Measurements from ENCODE around the gene GPX3. TPM values are rescaled to one million over a fixed set of nuclear protein-coding genes. Genes with fewer than 3 reads are reported as not detected.

The GPX3 gene, protein sequence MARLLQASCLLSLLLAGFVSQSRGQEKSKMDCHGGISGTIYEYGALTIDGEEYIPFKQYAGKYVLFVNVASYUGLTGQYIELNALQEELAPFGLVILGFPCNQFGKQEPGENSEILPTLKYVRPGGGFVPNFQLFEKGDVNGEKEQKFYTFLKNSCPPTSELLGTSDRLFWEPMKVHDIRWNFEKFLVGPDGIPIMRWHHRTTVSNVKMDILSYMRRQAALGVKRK
- total RNA-seq (1,000 to 10,000 TPM in 3 of 9 donors, 100 to 1,000 TPM in 5, 10 to 100 TPM in 1; 51.1 to 1,751 (median 398) TPM), polyA plus RNA-seq (1,000 to 10,000 TPM in 2 of 3 donors, 100 to 1,000 TPM in 1; 365 to 1,619 (median 1,026) TPM)
- long read RNA-seq, donor 1, transcript GPX3-201 (5 exons, 1,636 nt) = major isoform, 12 of 13 reads
- long read RNA-seq, donor 1, partial matches to known transcripts = 0 of 13 reads
- long read RNA-seq, donor 1, other reads (novel, unspliced or antisense) = 0 of 13 reads
- long read RNA-seq, donor 2, transcript GPX3-201 (5 exons, 1,636 nt) = major isoform, 8 of 8 reads
- long read RNA-seq, donor 2, partial matches to known transcripts = 0 of 8 reads
- long read RNA-seq, donor 2, other reads (novel, unspliced or antisense) = 0 of 8 reads
- long read RNA-seq, donor 3, transcript GPX3-201 (5 exons, 1,636 nt) = major isoform, 15 of 15 reads
- long read RNA-seq, donor 3, partial matches to known transcripts = 0 of 15 reads
- long read RNA-seq, donor 3, other reads (novel, unspliced or antisense) = 0 of 15 reads
- long read RNA-seq, donor 4, transcript GPX3-209 (6 exons, 1,478 nt) = minor isoform, 17 of 413 reads
- long read RNA-seq, donor 4, transcript GPX3-201 (5 exons, 1,636 nt) = major isoform, 373 of 413 reads
- long read RNA-seq, donor 4, partial matches to known transcripts = 13 of 413 reads
- long read RNA-seq, donor 4, other reads (novel, unspliced or antisense) = 9 of 413 reads
- long read RNA-seq, donor 5, transcript GPX3-201 (5 exons, 1,636 nt) = major isoform, 627 of 691 reads
- long read RNA-seq, donor 5, transcript GPX3-209 (6 exons, 1,478 nt) = minor isoform, 16 of 691 reads
- long read RNA-seq, donor 5, partial matches to known transcripts = 7 of 691 reads
- long read RNA-seq, donor 5, other reads (novel, unspliced or antisense) = 41 of 691 reads
- long read RNA-seq, donor 6, transcript GPX3-201 (5 exons, 1,636 nt) = major isoform, 341 of 383 reads
- long read RNA-seq, donor 6, transcript GPX3-209 (6 exons, 1,478 nt) = minor isoform, 7 of 383 reads
- long read RNA-seq, donor 6, partial matches to known transcripts = 7 of 383 reads
- long read RNA-seq, donor 6, other reads (novel, unspliced or antisense) = 28 of 383 reads
- long read RNA-seq, donor 7, transcript GPX3-201 (5 exons, 1,636 nt) = major isoform, 21 of 21 reads
- long read RNA-seq, donor 7, partial matches to known transcripts = 0 of 21 reads
- long read RNA-seq, donor 7, other reads (novel, unspliced or antisense) = 0 of 21 reads
- long read RNA-seq, donor 8, transcript GPX3-201 (5 exons, 1,636 nt) = major isoform, 30 of 30 reads
- long read RNA-seq, donor 8, partial matches to known transcripts = 0 of 30 reads
- long read RNA-seq, donor 8, other reads (novel, unspliced or antisense) = 0 of 30 reads
- long read RNA-seq, donor 9, transcript GPX3-201 (5 exons, 1,636 nt) = major isoform, 28 of 28 reads
- long read RNA-seq, donor 9, partial matches to known transcripts = 0 of 28 reads
- long read RNA-seq, donor 9, other reads (novel, unspliced or antisense) = 0 of 28 reads
- long read RNA-seq, donor 10, transcript GPX3-201 (5 exons, 1,636 nt) = major isoform, 10 of 10 reads
- long read RNA-seq, donor 10, partial matches to known transcripts = 0 of 10 reads
- long read RNA-seq, donor 10, other reads (novel, unspliced or antisense) = 0 of 10 reads

DNA sequence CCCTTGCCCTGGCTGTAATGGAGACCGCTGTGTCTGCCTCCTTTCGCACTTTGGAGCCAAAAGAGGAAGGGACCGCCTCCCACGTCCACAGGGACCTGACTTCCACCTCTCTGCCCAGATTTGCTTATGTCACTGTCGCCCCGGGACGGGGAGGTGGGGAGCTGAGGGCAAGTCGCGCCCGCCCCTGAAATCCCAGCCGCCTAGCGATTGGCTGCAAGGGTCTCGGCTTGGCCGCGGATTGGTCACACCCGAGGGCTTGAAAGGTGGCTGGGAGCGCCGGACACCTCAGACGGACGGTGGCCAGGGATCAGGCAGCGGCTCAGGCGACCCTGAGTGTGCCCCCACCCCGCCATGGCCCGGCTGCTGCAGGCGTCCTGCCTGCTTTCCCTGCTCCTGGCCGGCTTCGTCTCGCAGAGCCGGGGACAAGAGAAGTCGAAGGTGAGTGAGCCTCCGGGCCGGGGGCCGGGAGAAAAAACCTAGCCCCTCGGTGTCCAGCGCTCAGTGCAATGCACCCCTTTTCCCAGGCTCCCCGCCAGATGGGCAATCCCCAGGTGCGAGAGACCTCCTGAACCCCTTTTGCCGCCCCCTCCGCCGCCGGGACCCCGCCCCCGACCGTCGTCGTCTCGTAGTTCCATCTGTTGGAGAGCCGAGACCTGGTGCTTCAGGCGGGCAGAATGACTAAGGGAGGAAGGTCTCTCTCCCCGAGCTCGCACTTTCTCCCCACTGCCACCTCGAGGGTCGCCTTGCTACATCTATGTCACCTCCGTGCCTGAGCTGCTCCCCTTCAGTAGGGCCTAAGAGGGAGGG lies at the start of gene GPX3:
Gene GPX3 (plus strand): TSS at position 288 of the 807 bp plus-strand sequence. CDS start 64 bp downstream, at position 352.
- Histone ChIP-seq H3K27ac (peak within 1 kb of the TSS in 4 of 5 donors; percentile 34 to 86 (median 60)), H3K4me1 (replicated peaks in 1 of 2) (peaks cover 26 to 36% of the 10 kb centered on the region in 2 donors), H3K36me3 (replicated peaks in 1 of 2) (no peaks in the 10 kb centered on the region), H3K4me3 (peak within 1 kb of the TSS in 3 of 4 donors; percentile 23 to 80 (median 55)), H3K9me3 (replicated peaks in 1 of 3) (no peaks in the 10 kb centered on the region), H3K27me3 (no peaks in the 10 kb centered on the region)
- intact Hi-C loops (cut with DNase I) = no loop called here
- peak; percentile 86 to 96 (median 91) for DNase-seq
- TF ChIP-seq CTCF (IDR thresholded peaks at IDR 0.05) (no peak), POLR2A (IDR thresholded peaks at IDR 0.05) (peak; percentile 65 to 85)
- 1 to 5% (median 3%) methylated on average over 24 to 54 of the region's 54 CpGs for WGBS, 4 donors

DNA sequence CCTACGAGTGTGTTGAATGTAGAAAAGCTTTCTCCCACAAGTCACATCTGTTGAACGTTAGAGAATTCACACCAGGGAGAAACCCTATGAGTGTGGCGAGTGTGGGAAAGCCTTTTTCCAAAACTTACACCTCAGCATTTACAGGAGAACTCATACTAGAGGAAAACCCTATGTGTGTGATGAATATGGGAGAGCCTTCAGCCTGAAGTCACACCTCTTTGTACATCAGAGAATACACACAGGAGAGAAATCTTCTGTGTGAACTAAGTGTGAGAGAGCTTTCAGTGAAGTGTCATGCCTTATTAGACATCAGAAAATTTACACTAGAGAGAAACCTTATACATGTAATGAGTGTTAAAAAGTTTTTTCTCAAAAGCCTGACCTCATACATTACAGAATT lies 41.8 kb upstream of the GPX3 start:
- Histone ChIP-seq H3K27me3 (no peaks in the 10 kb centered on the region), H3K9me3 (replicated peaks in 1 of 3) (peaks cover 0 to 5% (median 0%) of the 10 kb centered on the region in 3 donors), H3K4me1 (replicated peaks in 1 of 2) (no peaks in the 10 kb centered on the region), H3K36me3 (replicated peaks in 1 of 2) (no peaks in the 10 kb centered on the region), H3K4me3 (no peak overlapping the region), H3K27ac (no peak overlapping the region)
- no peak for TF ChIP-seq POLR2A (IDR thresholded peaks at IDR 0.05)
- TF ChIP-seq CTCF (IDR thresholded peaks at IDR 0.05) = no peak
- 29 to 63% (median 50%) methylated on average over 3 of the region's 3 CpGs for WGBS, 4 donors
- DNase-seq = no peak
- intact Hi-C loops (cut with DNase I) = no loop called here

DNA sequence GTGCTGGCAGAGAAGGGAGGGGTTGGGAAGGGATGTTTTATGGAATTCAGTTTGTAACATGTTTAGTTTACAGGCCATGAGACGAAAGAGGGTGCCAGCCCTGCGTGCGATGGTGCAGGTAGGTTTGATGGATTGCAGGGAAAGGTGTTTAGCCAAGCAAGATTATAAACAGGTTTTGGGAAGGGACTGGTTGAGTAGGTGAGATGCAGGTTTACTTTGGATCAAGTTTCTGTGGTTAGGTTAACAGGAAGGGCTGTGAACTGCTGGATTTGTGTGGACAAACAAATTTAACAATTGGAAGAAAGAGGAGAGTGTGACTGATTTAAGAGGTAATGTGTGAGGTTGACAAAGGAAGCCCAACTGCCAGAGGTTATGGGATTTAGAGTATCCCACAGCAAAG lies 32.6 kb upstream of the GPX3 start:
- Histone ChIP-seq H3K9me3 (replicated peaks in 1 of 3) (no peaks in the 10 kb centered on the region), H3K4me3 (no peak overlapping the region), H3K27ac (no peak overlapping the region), H3K27me3 (no peaks in the 10 kb centered on the region), H3K4me1 (replicated peaks in 1 of 2) (no peaks in the 10 kb centered on the region), H3K36me3 (replicated peaks in 1 of 2) (no peaks in the 10 kb centered on the region)
- TF ChIP-seq CTCF (IDR thresholded peaks at IDR 0.05) (no peak), POLR2A (IDR thresholded peaks at IDR 0.05) (no peak)
- WGBS, 4 donors = 84 to 92% (median 90%) methylated on average over 3 of the region's 3 CpGs
- intact Hi-C loops (cut with DNase I) = no loop called here
- DNase-seq = no peak

All from adrenal gland (tissue), 19 donors.